ENCODE measurements around the gene IRAK1BP1. TPM values are rescaled to one million over a fixed set of nuclear protein-coding genes. Genes with fewer than 3 reads are reported as not detected.

IRAK1BP1 gene
- polyA plus RNA-seq, 1 donor (not counting 4 experiments of a cell fraction or from before 2014, with no cell fraction given) = 3.8 TPM

DNA sequence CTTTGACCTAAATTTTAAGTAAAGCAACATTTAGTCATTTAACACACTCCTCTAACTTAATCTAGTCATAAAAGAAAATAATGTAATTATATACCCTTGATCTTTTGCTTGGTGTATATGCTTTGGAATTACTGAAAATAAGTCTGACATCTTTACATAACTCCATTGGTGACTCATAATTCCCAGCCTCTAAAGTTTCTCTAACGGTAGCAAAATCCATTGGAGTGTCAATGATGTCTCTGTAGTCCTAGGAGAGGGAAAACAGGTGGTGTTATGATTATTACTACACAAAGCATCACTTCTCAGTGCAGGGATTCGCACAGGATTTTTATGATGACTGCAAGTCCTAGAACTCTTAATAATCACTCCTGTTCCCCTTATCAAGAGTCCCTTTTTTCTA is 80.2 kb downstream of the IRAK1BP1 start:
- Histone ChIP-seq H4K20me1 (ENCODE audit: control insufficient read depth, extremely low read depth, insufficient read depth, low read length) (no peaks in the 10 kb centered on the region), H3K4me3 (ENCODE audit: control insufficient read depth in 2 of 3, extremely low read depth in 1 of 3, insufficient read depth in 2 of 3, low read depth in 1 of 3, low read length in 3 of 3) (no peak overlapping the region), H3K79me2 (ENCODE audit: control insufficient read depth, insufficient read depth, low read length) (no peaks in the 10 kb centered on the region), H3K27me3 (ENCODE audit: control insufficient read depth, extremely low read depth, insufficient read depth, low read length) (no peaks in the 10 kb centered on the region), H3K9ac (ENCODE audit: control insufficient read depth, extremely low read depth, insufficient read depth, low read length) (no peak overlapping the region), H3K36me3 (ENCODE audit: control insufficient read depth in 2 of 2, extremely low read depth in 1 of 2, insufficient read depth in 2 of 2, low read length in 2 of 2) (peaks cover 9 to 15% of the 10 kb centered on the region in 2 experiments), H3K9me3 (ENCODE audit: control insufficient read depth, low read depth, low read length) (no peaks in the 10 kb centered on the region), H3K27ac (ENCODE audit: control insufficient read depth, insufficient read depth, low read length) (no peak overlapping the region), H3K9me1 (ENCODE audit: control insufficient read depth, extremely low read depth, insufficient read depth, low read length) (no peaks in the 10 kb centered on the region), H2AFZ (ENCODE audit: control insufficient read depth, low read length) (no peak overlapping the region), H3K4me2 (ENCODE audit: control insufficient read depth, extremely low read depth, insufficient read depth, low read depth, low read length) (no peak overlapping the region), H3K4me1 (ENCODE audit: control insufficient read depth, extremely low read depth, insufficient read depth, low read length) (no peaks in the 10 kb centered on the region)
- DNase-seq (ENCODE audit: low read depth, low spot score) (no peak), FAIRE-seq (no peak)
- TF ChIP-seq, protein P1, sequence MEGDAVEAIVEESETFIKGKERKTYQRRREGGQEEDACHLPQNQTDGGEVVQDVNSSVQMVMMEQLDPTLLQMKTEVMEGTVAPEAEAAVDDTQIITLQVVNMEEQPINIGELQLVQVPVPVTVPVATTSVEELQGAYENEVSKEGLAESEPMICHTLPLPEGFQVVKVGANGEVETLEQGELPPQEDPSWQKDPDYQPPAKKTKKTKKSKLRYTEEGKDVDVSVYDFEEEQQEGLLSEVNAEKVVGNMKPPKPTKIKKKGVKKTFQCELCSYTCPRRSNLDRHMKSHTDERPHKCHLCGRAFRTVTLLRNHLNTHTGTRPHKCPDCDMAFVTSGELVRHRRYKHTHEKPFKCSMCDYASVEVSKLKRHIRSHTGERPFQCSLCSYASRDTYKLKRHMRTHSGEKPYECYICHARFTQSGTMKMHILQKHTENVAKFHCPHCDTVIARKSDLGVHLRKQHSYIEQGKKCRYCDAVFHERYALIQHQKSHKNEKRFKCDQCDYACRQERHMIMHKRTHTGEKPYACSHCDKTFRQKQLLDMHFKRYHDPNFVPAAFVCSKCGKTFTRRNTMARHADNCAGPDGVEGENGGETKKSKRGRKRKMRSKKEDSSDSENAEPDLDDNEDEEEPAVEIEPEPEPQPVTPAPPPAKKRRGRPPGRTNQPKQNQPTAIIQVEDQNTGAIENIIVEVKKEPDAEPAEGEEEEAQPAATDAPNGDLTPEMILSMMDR (optimal IDR thresholded peaks at IDR 0.05 in 1 of 3, IDR thresholded peaks at IDR 0.05 in 1 of 3, conservative IDR thresholded peaks at IDR 0.05 in 1 of 3; ENCODE audit: extremely low read depth in 1 of 3, insufficient read depth in 2 of 3, low read length in 3 of 3) = no peak
- TF ChIP-seq EZH2 (IDR thresholded peaks at IDR 0.05; ENCODE audit: low read length) = no peak
- dilution Hi-C loops (cut with MboI; ENCODE audit: extremely low pct_ligation_motif_present, low sequenced_read_pairs) = no loop called here

GRCh38 chr6:78947962-78948361 is 80.6 kb downstream of the IRAK1BP1 start:
- Histone ChIP-seq H3K36me3 (ENCODE audit: control insufficient read depth in 2 of 2, extremely low read depth in 1 of 2, insufficient read depth in 2 of 2, low read length in 2 of 2) (peaks cover 9 to 15% of the 10 kb centered on the region in 2 experiments), H3K9me3 (ENCODE audit: control insufficient read depth, low read depth, low read length) (no peaks in the 10 kb centered on the region), H3K4me2 (ENCODE audit: control insufficient read depth, extremely low read depth, insufficient read depth, low read depth, low read length) (no peak overlapping the region), H4K20me1 (ENCODE audit: control insufficient read depth, extremely low read depth, insufficient read depth, low read length) (no peaks in the 10 kb centered on the region), H3K4me3 (ENCODE audit: control insufficient read depth in 2 of 3, extremely low read depth in 1 of 3, insufficient read depth in 2 of 3, low read depth in 1 of 3, low read length in 3 of 3) (no peak overlapping the region), H3K4me1 (ENCODE audit: control insufficient read depth, extremely low read depth, insufficient read depth, low read length) (no peaks in the 10 kb centered on the region), H3K79me2 (ENCODE audit: control insufficient read depth, insufficient read depth, low read length) (no peaks in the 10 kb centered on the region), H3K9ac (ENCODE audit: control insufficient read depth, extremely low read depth, insufficient read depth, low read length) (no peak overlapping the region), H2AFZ (ENCODE audit: control insufficient read depth, low read length) (no peak overlapping the region), H3K27ac (ENCODE audit: control insufficient read depth, insufficient read depth, low read length) (no peak overlapping the region), H3K27me3 (ENCODE audit: control insufficient read depth, extremely low read depth, insufficient read depth, low read length) (no peaks in the 10 kb centered on the region), H3K9me1 (ENCODE audit: control insufficient read depth, extremely low read depth, insufficient read depth, low read length) (no peaks in the 10 kb centered on the region)
- FAIRE-seq = no peak
- no peak for DNase-seq (ENCODE audit: low read depth, low spot score)
- dilution Hi-C loops (cut with MboI; ENCODE audit: extremely low pct_ligation_motif_present, low sequenced_read_pairs) = no loop called here
- TF ChIP-seq EZH2 (IDR thresholded peaks at IDR 0.05; ENCODE audit: low read length) = no peak
- TF ChIP-seq, protein P1 (optimal IDR thresholded peaks at IDR 0.05 in 1 of 3, IDR thresholded peaks at IDR 0.05 in 1 of 3, conservative IDR thresholded peaks at IDR 0.05 in 1 of 3; ENCODE audit: extremely low read depth in 1 of 3, insufficient read depth in 2 of 3, low read length in 3 of 3) = no peak
